ENCODE results near the gene MANBA.

MANBA gene

DNA sequence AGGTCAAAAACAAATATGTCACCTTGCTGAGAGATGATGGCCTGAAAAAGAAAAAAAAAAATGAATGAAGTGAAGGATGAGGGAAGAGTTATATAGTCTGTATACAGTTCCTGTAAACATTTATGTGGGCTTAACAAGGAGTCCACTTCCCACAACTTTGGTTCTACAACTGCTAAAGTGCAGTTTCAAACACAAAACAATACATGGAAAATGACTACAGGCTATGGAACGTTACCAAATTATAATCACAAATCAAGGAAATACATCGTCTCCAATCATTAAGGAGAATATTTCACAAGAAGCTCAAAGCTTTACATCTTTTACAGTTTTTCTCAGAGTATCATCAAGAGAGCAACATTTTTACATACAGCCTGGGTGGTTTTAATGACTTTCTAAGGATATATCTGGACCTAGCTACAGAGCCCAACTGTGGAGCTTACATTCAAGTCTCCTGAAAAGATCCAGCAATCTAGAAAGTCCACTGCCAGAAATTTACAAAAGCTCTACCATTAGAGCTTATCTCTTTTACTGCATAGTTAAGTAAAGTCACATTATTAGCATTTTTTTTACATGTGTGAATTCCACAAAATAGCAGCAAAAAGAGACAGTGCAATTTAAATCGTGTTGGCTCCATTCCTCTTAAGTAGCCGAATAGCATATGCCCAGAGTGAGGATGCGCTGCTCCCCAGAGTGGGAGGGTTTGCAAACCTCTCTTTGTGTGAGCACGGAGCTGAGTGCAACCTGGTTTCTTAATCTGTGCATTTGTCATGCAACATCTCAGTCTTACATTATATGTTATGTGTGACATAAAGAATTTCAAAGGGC lies 128.3 kb downstream of the MANBA start:
- DNase-seq (ENCODE audit: low read depth) = no peak
- H3K4me3 ChIP-seq (ENCODE audit: low read depth, low read length) = no peak overlapping the region
- TF ChIP-seq MYC (IDR thresholded peaks at IDR 0.05; ENCODE audit: low read depth, low read length) (no peak), POLR2A (IDR thresholded peaks at IDR 0.05; ENCODE audit: extremely low read depth, insufficient read length) (no peak)
- TF ChIP-seq, protein P1, sequence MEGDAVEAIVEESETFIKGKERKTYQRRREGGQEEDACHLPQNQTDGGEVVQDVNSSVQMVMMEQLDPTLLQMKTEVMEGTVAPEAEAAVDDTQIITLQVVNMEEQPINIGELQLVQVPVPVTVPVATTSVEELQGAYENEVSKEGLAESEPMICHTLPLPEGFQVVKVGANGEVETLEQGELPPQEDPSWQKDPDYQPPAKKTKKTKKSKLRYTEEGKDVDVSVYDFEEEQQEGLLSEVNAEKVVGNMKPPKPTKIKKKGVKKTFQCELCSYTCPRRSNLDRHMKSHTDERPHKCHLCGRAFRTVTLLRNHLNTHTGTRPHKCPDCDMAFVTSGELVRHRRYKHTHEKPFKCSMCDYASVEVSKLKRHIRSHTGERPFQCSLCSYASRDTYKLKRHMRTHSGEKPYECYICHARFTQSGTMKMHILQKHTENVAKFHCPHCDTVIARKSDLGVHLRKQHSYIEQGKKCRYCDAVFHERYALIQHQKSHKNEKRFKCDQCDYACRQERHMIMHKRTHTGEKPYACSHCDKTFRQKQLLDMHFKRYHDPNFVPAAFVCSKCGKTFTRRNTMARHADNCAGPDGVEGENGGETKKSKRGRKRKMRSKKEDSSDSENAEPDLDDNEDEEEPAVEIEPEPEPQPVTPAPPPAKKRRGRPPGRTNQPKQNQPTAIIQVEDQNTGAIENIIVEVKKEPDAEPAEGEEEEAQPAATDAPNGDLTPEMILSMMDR (IDR thresholded peaks at IDR 0.05; ENCODE audit: low read depth, low read length) = no peak
- TF ChIP-seq, protein P2, sequence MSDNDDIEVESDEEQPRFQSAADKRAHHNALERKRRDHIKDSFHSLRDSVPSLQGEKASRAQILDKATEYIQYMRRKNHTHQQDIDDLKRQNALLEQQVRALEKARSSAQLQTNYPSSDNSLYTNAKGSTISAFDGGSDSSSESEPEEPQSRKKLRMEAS (IDR thresholded peaks at IDR 0.05; ENCODE audit: low read depth, low read length) = no peak

DNA sequence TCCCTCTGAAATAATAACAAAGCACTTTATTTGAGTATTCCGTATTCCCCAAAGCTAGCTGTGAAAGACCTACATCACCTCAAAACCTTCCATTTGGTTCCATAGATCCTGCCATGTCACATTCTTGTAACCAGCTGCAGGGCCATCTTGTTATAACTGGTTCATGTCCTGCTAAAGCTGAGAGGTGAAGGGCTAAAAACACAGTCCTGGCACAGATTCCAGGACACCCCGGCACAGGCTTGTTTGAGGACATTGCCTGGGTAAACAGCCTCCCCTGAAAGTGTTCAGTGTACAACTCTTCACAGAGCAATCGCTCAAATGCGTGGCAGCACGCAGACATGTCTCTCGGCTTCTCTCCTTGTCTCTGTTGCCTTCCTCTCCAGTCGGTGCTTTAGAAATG lies 129.2 kb downstream of the MANBA start:
- DNase-seq (ENCODE audit: low read depth) = no peak
- TF ChIP-seq MYC (IDR thresholded peaks at IDR 0.05; ENCODE audit: low read depth, low read length) = no peak
- TF ChIP-seq, protein P2 (IDR thresholded peaks at IDR 0.05; ENCODE audit: low read depth, low read length) = no peak
- TF ChIP-seq, protein P1 (IDR thresholded peaks at IDR 0.05; ENCODE audit: low read depth, low read length) = no peak
- no peak for TF ChIP-seq POLR2A (IDR thresholded peaks at IDR 0.05; ENCODE audit: extremely low read depth, insufficient read length)
- H3K4me3 ChIP-seq (ENCODE audit: low read depth, low read length) = no peak overlapping the region

DNA sequence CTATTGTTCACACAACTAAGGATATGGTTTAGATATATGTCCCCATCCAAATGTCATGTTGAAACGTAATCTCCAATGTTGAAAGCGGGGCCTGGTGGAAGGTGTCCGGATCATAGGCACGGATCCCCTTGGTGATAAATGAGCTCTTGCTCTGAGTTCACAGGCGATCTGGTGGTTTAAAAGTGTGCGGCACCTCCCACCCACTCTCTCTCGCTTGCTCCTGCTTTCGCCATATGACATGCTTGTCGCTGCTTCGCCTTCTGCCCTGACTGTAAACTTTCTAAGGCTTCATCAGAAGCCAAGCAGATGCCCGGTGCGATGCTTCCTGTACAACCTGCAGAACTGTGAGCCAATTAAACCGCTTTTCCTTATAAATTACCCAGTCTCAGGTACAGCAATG lies 131.1 kb downstream of the MANBA start:
- TF ChIP-seq, protein P1 (IDR thresholded peaks at IDR 0.05; ENCODE audit: low read depth, low read length) = no peak
- no peak for TF ChIP-seq MYC (IDR thresholded peaks at IDR 0.05; ENCODE audit: low read depth, low read length)
- TF ChIP-seq, protein P2 (IDR thresholded peaks at IDR 0.05; ENCODE audit: low read depth, low read length) = no peak
- TF ChIP-seq POLR2A (IDR thresholded peaks at IDR 0.05; ENCODE audit: extremely low read depth, insufficient read length) = no peak
- DNase-seq (ENCODE audit: low read depth) = no peak
- no peak overlapping the region for H3K4me3 ChIP-seq (ENCODE audit: low read depth, low read length)

DNA sequence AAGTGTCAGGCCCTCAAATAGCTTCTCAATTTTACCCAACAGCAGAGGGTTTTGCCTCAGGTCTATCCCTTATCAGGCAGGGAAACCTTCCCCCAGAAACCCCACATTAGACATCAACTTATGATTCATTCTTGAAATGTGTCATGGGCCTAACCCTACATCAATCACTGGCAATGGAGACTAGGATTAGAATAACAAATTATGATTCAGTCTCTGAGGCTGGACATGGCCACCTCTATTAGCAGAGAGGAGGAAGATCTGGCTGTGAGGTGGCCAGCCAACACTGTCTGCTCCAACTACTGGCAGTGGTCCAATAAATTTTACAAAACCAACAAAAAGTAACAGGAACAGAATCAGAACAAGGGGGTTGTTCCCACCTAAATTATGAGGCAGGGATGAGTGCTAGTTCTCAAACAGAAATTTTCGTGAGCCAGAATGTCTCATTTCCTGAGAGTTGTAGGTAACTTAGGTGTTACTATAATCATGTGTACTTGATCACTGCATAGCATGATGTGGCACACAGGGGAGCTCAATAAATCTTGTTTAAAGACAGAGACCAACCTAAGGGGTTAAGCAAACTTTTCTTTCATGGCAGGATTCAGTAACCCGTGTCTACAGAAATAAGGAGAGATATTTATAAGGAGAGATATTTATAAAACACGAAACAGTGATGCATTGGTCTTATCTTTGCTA lies 132.8 kb downstream of the MANBA start:
- peak; percentile 10 for DNase-seq (ENCODE audit: low read depth)
- TF ChIP-seq, protein P1 (IDR thresholded peaks at IDR 0.05; ENCODE audit: low read depth, low read length) = no peak
- no peak for TF ChIP-seq MYC (IDR thresholded peaks at IDR 0.05; ENCODE audit: low read depth, low read length)
- TF ChIP-seq, protein P2 (IDR thresholded peaks at IDR 0.05; ENCODE audit: low read depth, low read length) = no peak
- TF ChIP-seq POLR2A (IDR thresholded peaks at IDR 0.05; ENCODE audit: extremely low read depth, insufficient read length) = no peak
- no peak overlapping the region for H3K4me3 ChIP-seq (ENCODE audit: low read depth, low read length)

DNA sequence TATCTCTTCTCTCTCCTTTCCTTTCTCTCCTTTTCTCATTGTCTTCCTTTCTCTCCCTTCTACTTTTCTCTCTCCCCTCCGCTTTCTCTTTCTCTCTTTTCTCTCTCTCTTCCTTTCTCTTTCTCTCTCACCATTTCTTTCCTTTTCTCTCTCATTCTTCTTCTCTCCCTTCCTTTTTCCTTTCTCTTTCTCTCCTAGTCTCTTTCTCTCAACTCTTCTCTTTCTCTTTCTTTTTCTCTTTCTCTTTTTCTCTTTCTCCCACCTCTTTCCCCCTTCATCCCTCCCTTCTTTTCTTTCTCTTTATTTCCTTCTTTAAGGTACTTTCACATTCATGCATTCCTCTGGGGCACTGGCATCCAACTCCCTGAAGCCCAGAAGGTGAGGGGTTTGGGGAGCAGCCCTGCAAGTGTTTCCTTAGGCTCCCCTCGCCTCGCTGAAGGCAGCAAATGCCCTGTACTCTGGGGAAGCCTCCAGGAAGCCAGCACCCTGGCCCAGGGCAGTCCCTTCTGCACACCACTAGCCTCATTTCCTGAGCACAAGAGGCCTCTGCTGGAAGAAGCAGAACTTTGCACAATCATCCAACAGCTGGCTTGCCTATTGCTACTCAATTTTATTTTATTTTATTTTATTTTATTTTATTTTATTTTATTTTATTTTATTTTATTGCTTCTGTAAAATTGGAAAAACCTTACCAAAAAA lies 135.4 kb downstream of the MANBA start:
- H3K4me3 ChIP-seq (ENCODE audit: low read depth, low read length) = no peak overlapping the region
- no peak for TF ChIP-seq MYC (IDR thresholded peaks at IDR 0.05; ENCODE audit: low read depth, low read length)
- TF ChIP-seq, protein P1 (IDR thresholded peaks at IDR 0.05; ENCODE audit: low read depth, low read length) = peak; percentile 30
- DNase-seq (ENCODE audit: low read depth) = peak; percentile 75

All from NB4 (cell line).